H9 (cell line): ENCODE results near the gene BAG5. TPM values are rescaled to one million over a fixed set of nuclear protein-coding genes. Genes with fewer than 3 reads are reported as not detected.

Source experiments
- DNase-seq: peaks from one replicate; pipeline ENCODE4 v3.0.0-alpha.2; 2017
- H2AFZ ChIP-seq: one replicate; pipeline ENCODE4 v1.6.1; 2013; ENCODE audit warnings: mild to moderate bottlenecking, low read length, control low read depth, moderate library complexity
- H2AK5ac ChIP-seq: 2 replicates; pipeline ENCODE4 v1.6.1; 2013; ENCODE audit warnings: low read length, control low read depth, mixed read lengths; ENCODE audit not compliant: insufficient read length
- H2BK120ac ChIP-seq: one replicate; pipeline ENCODE4 v1.6.1; 2013; ENCODE audit warnings: low read depth, mild to moderate bottlenecking, low read length, control low read depth, inconsistent platforms; ENCODE audit not compliant: poor library complexity, severe bottlenecking
- H2BK12ac ChIP-seq: 2 replicates; pipeline ENCODE4 v1.6.1; 2013; ENCODE audit warnings: low read length, control low read depth, mixed read lengths, low read depth; ENCODE audit not compliant: insufficient read length
- H2BK15ac ChIP-seq: 2 replicates; pipeline ENCODE4 v1.6.1; 2013; ENCODE audit warnings: low read depth, low read length, control low read depth
- H2BK20ac ChIP-seq: one replicate; pipeline ENCODE4 v1.6.1; 2013; ENCODE audit warnings: low read depth, mild to moderate bottlenecking, low read length, control low read depth, inconsistent platforms; ENCODE audit not compliant: poor library complexity, severe bottlenecking
- H2BK5ac ChIP-seq: 2 replicates; pipeline ENCODE4 v1.6.1; 2013; ENCODE audit warnings: low read length, control low read depth, mixed read lengths; ENCODE audit not compliant: insufficient read length
- H3K14ac ChIP-seq: 2 replicates; pipeline ENCODE4 v1.6.1; 2013; ENCODE audit warnings: low read length, control low read depth; ENCODE audit not compliant: insufficient read depth
- H3K18ac ChIP-seq: 2 replicates; pipeline ENCODE4 v1.6.1; 2013; ENCODE audit warnings: low read depth, mild to moderate bottlenecking, mixed read lengths, low read length, control low read depth; ENCODE audit not compliant: insufficient read length
- H3K23ac ChIP-seq: 2 replicates; pipeline ENCODE4 v1.6.1; 2013; ENCODE audit warnings: low read length, control low read depth, mixed read lengths, low read depth; ENCODE audit not compliant: insufficient read length
- H3K23me2 ChIP-seq: 2 replicates; pipeline ENCODE4 v1.6.1; 2013; ENCODE audit warnings: low read depth, mild to moderate bottlenecking, mixed read lengths, low read length, control low read depth; ENCODE audit not compliant: insufficient read length, poor library complexity, severe bottlenecking
- H3K27ac ChIP-seq: 2 replicates; pipeline ENCODE4 v1.5.1; 2013; ENCODE audit warnings: low read length, control low read depth, mixed read lengths, low read depth; ENCODE audit not compliant: insufficient read length
- H3K27me3 ChIP-seq: 2 replicates; pipeline ENCODE4 v1.6.1; 2013; ENCODE audit warnings: low read length, control low read depth, inconsistent platforms; ENCODE audit not compliant: insufficient read depth
- H3K4ac ChIP-seq: 2 replicates; pipeline ENCODE4 v1.6.1; 2013; ENCODE audit warnings: low read depth, mild to moderate bottlenecking, control low read depth, inconsistent platforms, low read length, moderate library complexity
- H3K4me1 ChIP-seq: 2 replicates; pipeline ENCODE4 v1.6.1; 2013; ENCODE audit warnings: low read length, control low read depth, inconsistent platforms; ENCODE audit not compliant: insufficient read depth
- H3K4me2 ChIP-seq: 2 replicates; pipeline ENCODE4 v1.6.1; 2013; ENCODE audit warnings: low read length, control low read depth, mixed read lengths; ENCODE audit not compliant: insufficient read length, insufficient read depth
- H3K56ac ChIP-seq: 2 replicates; pipeline ENCODE4 v1.6.1; 2013; ENCODE audit warnings: low read depth, mild to moderate bottlenecking, mixed read lengths, low read length, control low read depth; ENCODE audit not compliant: insufficient read length
- H3K79me1 ChIP-seq: 2 replicates; pipeline ENCODE4 v1.6.1; 2013; ENCODE audit warnings: low read depth, mild to moderate bottlenecking, moderate library complexity, low read length, control low read depth, inconsistent platforms; ENCODE audit not compliant: insufficient read depth, poor library complexity, severe bottlenecking
- H3K79me2 ChIP-seq: 2 replicates; pipeline ENCODE4 v1.6.1; 2013; ENCODE audit warnings: low read length, control low read depth, inconsistent platforms; ENCODE audit not compliant: insufficient read depth
- H3K9ac ChIP-seq: 2 replicates; pipeline ENCODE4 v1.6.1; 2013; ENCODE audit warnings: low read length, control low read depth, mixed read lengths; ENCODE audit not compliant: insufficient read length; ENCODE audit errors: extremely low read depth
- H3K9me3 ChIP-seq: one replicate; pipeline ENCODE4 v1.6.1; 2013; ENCODE audit warnings: low read depth, low read length, inconsistent platforms; ENCODE audit not compliant: control insufficient read depth
- H3T11ph ChIP-seq: one replicate; pipeline ENCODE4 v1.6.1; 2013; ENCODE audit warnings: mild to moderate bottlenecking, low read length, control low read depth, inconsistent platforms
- H4K20me1 ChIP-seq: one replicate; pipeline ENCODE4 v1.6.1; 2013; ENCODE audit not compliant: control insufficient read depth, insufficient read length, insufficient read depth
- H4K5ac ChIP-seq: 2 replicates; pipeline ENCODE4 v1.6.1; 2013; ENCODE audit warnings: low read depth, mild to moderate bottlenecking, mixed read lengths, low read length, control low read depth; ENCODE audit not compliant: insufficient read length
- H4K8ac ChIP-seq: replicated peaks from 2 replicates; pipeline ENCODE4 v1.6.1; 2013; ENCODE audit warnings: low read length, control low read depth, mixed read lengths, low read depth; ENCODE audit not compliant: insufficient read length
- H4K91ac ChIP-seq: 2 replicates; pipeline ENCODE4 v1.6.1; 2013; ENCODE audit warnings: low read depth, mild to moderate bottlenecking, moderate library complexity, mixed read lengths, low read length, control low read depth; ENCODE audit not compliant: insufficient read length
- H3K27ac Mint-ChIP-seq, 3 experiments: 2 replicates in 2 of 3; 3 replicates in 1 of 3; pipeline ENCODE4 v1.8.0; 2020 to 2021; ENCODE audit warnings: mixed read lengths in 3 of 3, mild to moderate bottlenecking in 1 of 3, moderate library complexity in 1 of 3
- H3K27me3 Mint-ChIP-seq: 2 replicates; pipeline ENCODE4 v1.8.0; 2021; ENCODE audit warnings: low read depth, mild to moderate bottlenecking, moderate library complexity, mixed read lengths
- H3K36me3 Mint-ChIP-seq, 3 experiments: 2 replicates in 2 of 3; 3 replicates in 1 of 3; pipeline ENCODE4 v1.8.0; 2020 to 2021; ENCODE audit warnings: low read depth in 3 of 3, mixed read lengths in 3 of 3; ENCODE audit not compliant: insufficient read depth in 1 of 3
- H3K4me1 Mint-ChIP-seq, 2 experiments: 2 replicates each; pipeline ENCODE4 v1.8.0; 2020; ENCODE audit warnings: mixed read lengths in 2 of 2
- H3K4me3 Mint-ChIP-seq, 2 experiments: 2 replicates in 1 of 2; 3 replicates in 1 of 2; pipeline ENCODE4 v1.8.0; 2020 to 2021; ENCODE audit warnings: mild to moderate bottlenecking in 2 of 2, mixed read lengths in 2 of 2, moderate library complexity in 1 of 2
- H3K9me3 Mint-ChIP-seq, 2 experiments: 2 replicates in 1 of 2; 3 replicates in 1 of 2; pipeline ENCODE4 v1.8.0; 2020; ENCODE audit warnings: mild to moderate bottlenecking in 2 of 2, mixed read lengths in 2 of 2, moderate library complexity in 1 of 2
- CTCF ChIP-seq: fragments of 200-600 bp; sonication (generic); conservative IDR thresholded peaks from 3 replicates; pipeline ENCODE4 v1.8.0; 2021; ENCODE audit warnings: antibody characterized with exemption, mild to moderate bottlenecking
- WGBS: extraction: QIAGEN DNeasy Blood & Tissue Kit; methylation state at CpG from one replicate; pipeline ENCODE4 v1.1.7; 2013; ENCODE audit warnings: missing lambda C conversion rate, low lambda C conversion rate, mixed read lengths; ENCODE audit not compliant: insufficient read length; ENCODE audit errors: extremely low coverage; 5-methylcytosine and 5-hydroxymethylcytosine counted together
- total RNA-seq: library from RNA; stranded (reverse); gene quantifications from 2 replicates; pipeline ENCODE4 v1.2.1, GENCODE V29; 2021

BAG5 gene
- total RNA-seq, 1 experiment from 2014 or later, result 38.0 TPM

GRCh38 chr14:103543140-103543539 is 19.3 kb downstream of the BAG5 start:
- H3K23ac ChIP-seq, result no peak overlapping the region
- no peaks in the 10 kb centered on the region for H3K79me1 ChIP-seq
- H3K79me2 ChIP-seq, result no peaks in the 10 kb centered on the region
- no peak for DNase-seq
- no peak overlapping the region for H2BK20ac ChIP-seq
- peak overlapping the region; percentile 3; the same call in 1 of the 2 replicates for H3K4ac ChIP-seq
- no peaks in the 10 kb centered on the region for H3K27me3 ChIP-seq
- H4K91ac ChIP-seq, result peak overlapping the region; percentile 6
- no peak overlapping the region for H2AK5ac ChIP-seq
- peak overlapping the region; percentile 31 for H3K18ac ChIP-seq
- H4K5ac ChIP-seq, result no peak overlapping the region
- H2AFZ ChIP-seq, result no peak overlapping the region
- no peaks in the 10 kb centered on the region; the same call in 1 of the 2 replicates for H3K4me1 ChIP-seq
- H2BK120ac ChIP-seq, result no peak overlapping the region
- H3T11ph ChIP-seq, result no peak overlapping the region
- H3K9me3 ChIP-seq, result no peaks in the 10 kb centered on the region
- H2BK12ac ChIP-seq, result no peak overlapping the region
- H3K4me2 ChIP-seq, result no peak overlapping the region
- H3K56ac ChIP-seq, result no peak overlapping the region
- no peak overlapping the region for H2BK5ac ChIP-seq
- H4K20me1 ChIP-seq, result no peaks in the 10 kb centered on the region
- Mint-ChIP-seq H3K4me1 (peaks cover 12 to 26% of the 10 kb centered on the region in 2 experiments), H3K27ac (peak overlapping the region in 2 of 3 experiments; percentile 55 to 85; a peak in 3 of 7 replicates), H3K36me3 (no peaks in the 10 kb centered on the region), H3K9me3 (no peaks in the 10 kb centered on the region), H3K27me3 (peaks cover 9% of the 10 kb centered on the region), H3K4me3 (peak overlapping the region in 1 of 2 experiments; percentile 21; a peak in 1 of 5 replicates)
- H3K27ac ChIP-seq, result no peak overlapping the region
- no peak overlapping the region for H2BK15ac ChIP-seq
- no peak overlapping the region for H3K9ac ChIP-seq
- no CpG with 5 or more reads among the region's 10 CpGs for WGBS
- TF ChIP-seq CTCF, result no peak
- H3K14ac ChIP-seq, result peak overlapping the region; percentile 37; the same call in 1 of the 2 replicates
- H4K8ac ChIP-seq, result no peak overlapping the region
- H3K23me2 ChIP-seq, result peaks cover 4% of the 10 kb centered on the region
